GM18520 (cell line): ENCODE data around the gene FKRP.
A peak's percentile ranks its signal among the peaks of the same experiment; 100 is the strongest.

Experiments used
- ATAC-seq: cut with Tn5 transposase; IDR thresholded peaks from one replicate; pipeline ENCODE4 v1.9.1; 2021; ENCODE audit not compliant: unreplicated experiment

FKRP gene

DNA sequence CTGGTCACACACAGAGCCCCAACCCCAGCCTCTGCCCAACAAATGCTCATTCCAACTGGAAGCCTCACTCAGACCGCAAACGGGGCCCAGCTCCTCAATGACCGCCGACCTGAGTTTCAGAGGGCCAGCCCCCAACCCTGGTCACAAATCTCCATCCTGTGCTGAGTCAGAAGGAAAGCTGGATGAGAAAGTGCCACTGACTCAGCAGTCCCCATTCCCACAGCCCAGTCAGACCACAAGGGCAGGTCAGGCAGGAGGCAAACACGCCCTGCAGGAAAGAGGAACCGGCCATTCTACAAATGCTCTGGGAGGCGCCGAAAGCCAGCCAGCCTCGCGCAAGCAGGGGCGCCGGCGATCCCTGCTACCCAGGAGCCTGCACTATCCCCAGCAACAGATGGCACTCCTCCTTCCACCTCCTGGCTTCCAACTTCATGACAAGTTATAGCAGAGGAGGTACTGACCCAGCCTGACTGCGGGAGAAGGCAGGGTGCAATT, 14.8 kb upstream of the FKRP start:
- no peak for ATAC-seq

DNA sequence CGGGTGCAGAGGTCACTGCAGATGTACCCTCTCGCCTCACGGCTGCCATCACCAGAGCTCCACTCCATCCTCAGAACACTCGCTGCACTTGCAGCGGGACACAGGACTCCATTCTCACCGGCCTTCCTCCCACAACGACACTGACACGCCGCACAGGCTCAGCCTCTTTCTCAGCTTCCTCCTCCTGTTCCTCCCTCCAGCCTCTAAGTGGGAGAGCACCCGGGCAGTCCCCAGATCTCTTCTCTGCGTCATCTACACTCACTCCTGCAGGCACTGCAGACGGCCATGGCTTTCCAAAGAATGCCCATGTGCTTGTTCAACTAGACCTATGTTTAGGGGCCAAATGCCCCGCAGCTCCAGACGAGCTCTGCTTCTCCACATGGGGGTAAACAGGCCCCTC, 14.3 kb upstream of the FKRP start:
- no peak for ATAC-seq

GRCh38 chr19:46732172-46732938, 13.5 kb upstream of the FKRP start:
- no peak for ATAC-seq

- no peak for ATAC-seq
Measured at GRCh38 chr19:46732966-46733689, 12.7 kb upstream of the FKRP start.

GRCh38 chr19:46733690-46734292, 12.1 kb upstream of the FKRP start:
- ATAC-seq: no peak

DNA sequence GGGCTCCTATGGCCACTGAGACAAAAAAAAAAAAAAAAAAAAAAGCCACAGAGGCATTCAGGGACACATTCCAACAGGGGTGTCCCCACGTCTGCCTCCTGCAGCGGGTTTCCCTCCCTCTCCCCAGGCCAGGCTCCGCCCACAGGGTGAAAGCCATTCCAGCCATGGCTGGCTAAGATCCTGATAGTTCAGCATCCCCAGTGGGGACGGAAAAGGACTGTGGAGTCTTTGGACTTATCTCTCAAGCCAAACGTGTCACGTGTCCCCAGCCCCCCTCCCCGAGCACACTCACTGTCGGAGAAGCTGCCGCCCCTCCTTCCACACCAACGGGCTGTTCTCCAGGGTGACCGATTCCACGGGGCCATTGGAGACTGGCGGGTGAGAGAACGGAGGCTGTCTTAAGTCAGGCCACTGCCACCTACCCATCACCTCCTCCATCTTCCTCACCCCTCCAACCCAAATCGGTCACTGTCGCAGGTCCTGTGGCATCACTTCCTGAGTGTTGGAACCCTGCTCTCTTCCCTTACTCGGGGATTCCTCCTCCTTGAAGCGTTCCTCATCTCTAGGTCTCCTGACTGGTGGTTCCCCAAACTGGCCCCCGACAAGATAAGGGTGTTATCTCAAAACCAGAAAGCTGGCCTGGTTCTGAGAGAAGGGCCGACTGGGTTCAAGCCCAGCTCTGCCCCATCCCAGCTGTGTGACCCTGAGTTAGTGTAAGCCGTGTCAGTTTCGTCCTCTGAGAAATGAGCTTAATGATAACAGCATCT, 9.1 kb upstream of the FKRP start:
- ATAC-seq: no peak

DNA sequence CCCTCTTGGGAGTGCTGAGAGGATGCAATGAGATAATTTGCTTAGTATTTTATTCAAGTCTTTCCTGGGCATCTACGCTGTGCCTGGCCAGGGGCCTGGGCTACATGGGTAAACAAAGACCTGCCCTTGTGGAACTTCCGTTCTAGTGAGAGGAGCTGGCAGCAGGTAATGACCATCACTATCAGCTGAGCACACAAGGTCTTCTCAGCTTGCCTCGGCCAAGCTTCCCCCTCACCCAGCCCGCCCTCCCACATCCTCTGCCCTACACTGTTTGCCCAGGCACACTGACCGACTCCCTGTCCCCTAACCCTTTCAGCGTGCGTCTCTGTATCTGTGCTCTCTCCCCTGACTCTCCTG, 8.6 kb upstream of the FKRP start:
- ATAC-seq: no peak

DNA sequence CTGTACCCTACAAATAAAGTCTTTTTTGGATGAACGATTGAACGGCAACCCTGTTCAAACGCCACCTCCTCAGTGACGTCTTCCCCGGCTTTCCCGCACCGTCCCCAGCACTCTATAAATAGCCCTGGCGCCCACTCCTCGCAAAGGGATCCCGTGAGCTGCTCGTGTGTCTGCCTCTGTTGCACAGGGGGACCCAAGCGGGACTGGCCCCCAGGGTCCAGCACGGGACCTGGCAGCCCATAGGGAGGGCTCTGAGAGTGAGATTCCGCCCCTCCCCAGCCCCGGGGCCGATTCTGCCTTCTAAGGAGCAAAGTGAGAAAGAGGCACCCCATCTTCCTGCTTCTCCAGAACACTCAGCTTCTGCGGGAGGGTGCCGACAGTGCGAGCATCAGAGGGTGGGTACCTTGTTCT, 8.1 kb upstream of the FKRP start:
- no peak for ATAC-seq

GRCh38 chr19:46739290-46739771, 6.5 kb upstream of the FKRP start:
- ATAC-seq: no peak

DNA sequence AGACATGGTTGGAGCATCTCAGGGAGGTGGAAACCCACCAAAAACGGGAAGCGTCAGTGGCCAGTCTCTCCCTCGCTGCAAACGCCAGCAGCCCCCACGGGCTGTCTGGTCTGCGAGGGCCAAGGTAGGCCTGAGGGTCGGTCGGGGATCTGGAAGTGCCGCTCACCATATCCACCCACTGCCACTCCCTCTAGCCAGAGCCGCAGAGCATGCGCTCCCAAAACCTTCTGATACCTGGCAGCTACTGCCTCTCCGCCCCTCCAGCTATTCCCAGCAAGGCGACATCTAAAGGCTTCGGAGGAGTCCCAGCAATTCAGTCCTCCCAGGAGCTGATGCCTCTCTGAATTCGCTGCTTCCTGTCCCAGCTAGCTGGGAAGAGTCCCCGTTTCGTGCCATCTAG, 4.4 kb upstream of the FKRP start:
- no peak for ATAC-seq

- no peak for ATAC-seq
Measured at GRCh38 chr19:46742926-46743480, 2.9 kb upstream of the FKRP start.

GRCh38 chr19:46744005-46744691, 1.7 kb upstream of the FKRP start:
- ATAC-seq: no peak

- no peak for ATAC-seq
Measured at GRCh38 chr19:46745030-46745429, 827 bp upstream of the FKRP start.

GRCh38 chr19:46746281-46747057, 612 bp downstream of the FKRP start, which contains the start of gene STRN4:
STRN4 (minus strand) TSS chr19:46746450; CDS start chr19:46746430, 20 bp downstream.
- ATAC-seq: peak; percentile 33

GRCh38 chr19:46748325-46749109, 2.7 kb downstream of the FKRP start:
- ATAC-seq: no peak

- ATAC-seq: no peak
Measured at GRCh38 chr19:46753420-46754155, 7.7 kb downstream of the FKRP start.

- no peak for ATAC-seq
Measured at GRCh38 chr19:46755077-46755852, 9.4 kb downstream of the FKRP start.
